ENCODE data around the gene P2RX4.

DNA sequence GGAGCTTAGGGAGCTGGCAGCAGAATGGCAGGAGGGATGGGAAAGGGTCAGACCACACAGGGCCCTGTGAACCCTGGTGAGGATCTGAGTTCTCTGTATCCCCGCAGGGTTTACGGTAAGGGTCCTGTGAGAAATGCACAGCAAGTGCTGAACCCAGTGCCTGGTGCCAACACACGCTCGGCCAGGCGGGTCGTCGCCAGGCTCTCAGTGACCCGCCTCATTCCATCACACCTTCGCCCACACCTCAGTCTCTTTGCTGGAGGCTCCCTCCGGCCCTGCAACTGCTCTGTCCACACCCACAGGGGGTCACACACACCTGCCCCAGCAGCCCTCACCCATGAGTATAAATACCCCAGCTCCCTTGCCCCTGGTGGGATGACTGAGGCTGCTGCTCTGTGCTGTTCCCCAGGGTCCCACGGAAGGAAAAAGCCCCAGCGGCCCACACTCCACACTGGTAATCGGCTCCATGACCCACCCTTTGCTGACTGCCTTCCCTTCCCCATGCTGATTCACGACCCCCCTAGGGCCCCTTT, 63.5 kb downstream of the P2RX4 start:
- TF ChIP-seq, protein P1, sequence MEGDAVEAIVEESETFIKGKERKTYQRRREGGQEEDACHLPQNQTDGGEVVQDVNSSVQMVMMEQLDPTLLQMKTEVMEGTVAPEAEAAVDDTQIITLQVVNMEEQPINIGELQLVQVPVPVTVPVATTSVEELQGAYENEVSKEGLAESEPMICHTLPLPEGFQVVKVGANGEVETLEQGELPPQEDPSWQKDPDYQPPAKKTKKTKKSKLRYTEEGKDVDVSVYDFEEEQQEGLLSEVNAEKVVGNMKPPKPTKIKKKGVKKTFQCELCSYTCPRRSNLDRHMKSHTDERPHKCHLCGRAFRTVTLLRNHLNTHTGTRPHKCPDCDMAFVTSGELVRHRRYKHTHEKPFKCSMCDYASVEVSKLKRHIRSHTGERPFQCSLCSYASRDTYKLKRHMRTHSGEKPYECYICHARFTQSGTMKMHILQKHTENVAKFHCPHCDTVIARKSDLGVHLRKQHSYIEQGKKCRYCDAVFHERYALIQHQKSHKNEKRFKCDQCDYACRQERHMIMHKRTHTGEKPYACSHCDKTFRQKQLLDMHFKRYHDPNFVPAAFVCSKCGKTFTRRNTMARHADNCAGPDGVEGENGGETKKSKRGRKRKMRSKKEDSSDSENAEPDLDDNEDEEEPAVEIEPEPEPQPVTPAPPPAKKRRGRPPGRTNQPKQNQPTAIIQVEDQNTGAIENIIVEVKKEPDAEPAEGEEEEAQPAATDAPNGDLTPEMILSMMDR (IDR thresholded peaks at IDR 0.05) = no peak
- TF ChIP-seq POLR2A (IDR thresholded peaks at IDR 0.05) = no peak
